ENCODE data around the gene ZBTB4.

DNA sequence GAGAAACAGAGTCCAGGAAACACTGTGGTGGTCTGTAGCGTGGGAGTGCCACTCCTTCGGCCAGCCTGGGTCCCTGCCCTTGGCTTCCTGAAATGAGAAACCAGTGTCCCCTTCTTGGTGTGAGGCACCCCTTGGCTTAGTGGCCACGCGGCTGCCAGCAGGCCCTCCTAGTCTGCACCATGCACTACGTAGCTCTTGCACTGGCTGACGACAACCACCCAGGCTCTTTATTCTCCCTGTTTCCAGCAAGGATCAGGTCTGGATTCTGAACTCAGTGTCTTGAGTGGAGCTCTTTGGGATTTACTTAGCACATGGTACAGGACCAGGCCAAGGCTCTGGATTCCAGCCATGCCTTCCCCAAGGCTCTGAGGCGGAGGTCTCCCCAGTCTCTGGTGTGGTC lies 51.9 kb downstream of the ZBTB4 start:
- TF ChIP-seq CTCF (conservative IDR thresholded peaks at IDR 0.05; ENCODE audit: low read length) (no peak), EZH2phosphoT487 (IDR thresholded peaks at IDR 0.05; ENCODE audit: borderline replicate concordance, low read depth, low read length) (no peak)
